HG03342 (cell line): ENCODE data around the gene FAM204A.

ENCODE experiments used
- ATAC-seq: cut with Tn5 transposase; IDR thresholded peaks from one replicate; pipeline ENCODE4 v1.9.1; 2021; ENCODE audit warnings: mild to moderate bottlenecking, moderate library complexity; ENCODE audit not compliant: unreplicated experiment

FAM204A gene

GRCh38 chr10:118251791-118252190 is 90.3 kb downstream of the FAM204A start:
- no peak for ATAC-seq

GRCh38 chr10:118249714-118250113 is 92.4 kb downstream of the FAM204A start:
- ATAC-seq = no peak
